GM19035 (cell line): ENCODE data around the gene ALDH16A1.

ENCODE experiments used
- ATAC-seq: cut with Tn5 transposase; IDR thresholded peaks from one replicate; pipeline ENCODE4 v1.9.1; 2021; ENCODE audit not compliant: unreplicated experiment

ALDH16A1 gene

GRCh38 chr19:49507803-49508494, 54.9 kb downstream of the ALDH16A1 start:
- no peak for ATAC-seq

GRCh38 chr19:49512970-49513745, 60.1 kb downstream of the ALDH16A1 start:
- ATAC-seq = no peak

- no peak for ATAC-seq
Measured at GRCh38 chr19:49513746-49514118, 60.7 kb downstream of the ALDH16A1 start.

- ATAC-seq = no peak
Measured at GRCh38 chr19:49514151-49514550, 61.1 kb downstream of the ALDH16A1 start.

- ATAC-seq = no peak
Measured at GRCh38 chr19:49515767-49516166, 62.7 kb downstream of the ALDH16A1 start.

- ATAC-seq = no peak
Measured at GRCh38 chr19:49518033-49518432, 65.0 kb downstream of the ALDH16A1 start.
